MM.1S (cell line): Measurements from ENCODE around the gene MR1.

Experiments
- EZH2phosphoT487 ChIP-seq: fragments of 300-600 bp; sonication (generic); IDR thresholded peaks from 2 replicates; pipeline ENCODE4 v1.6.1; 2018; ENCODE audit warnings: antibody characterized with exemption, low read length
- TF ChIP-seq, protein P1 (sequence below): fragments of 300-600 bp; sonication (generic); IDR thresholded peaks from 2 replicates; pipeline ENCODE4 v1.5.1; 2016; ENCODE audit warnings: antibody characterized with exemption, low read length, mixed read lengths

DNA sequence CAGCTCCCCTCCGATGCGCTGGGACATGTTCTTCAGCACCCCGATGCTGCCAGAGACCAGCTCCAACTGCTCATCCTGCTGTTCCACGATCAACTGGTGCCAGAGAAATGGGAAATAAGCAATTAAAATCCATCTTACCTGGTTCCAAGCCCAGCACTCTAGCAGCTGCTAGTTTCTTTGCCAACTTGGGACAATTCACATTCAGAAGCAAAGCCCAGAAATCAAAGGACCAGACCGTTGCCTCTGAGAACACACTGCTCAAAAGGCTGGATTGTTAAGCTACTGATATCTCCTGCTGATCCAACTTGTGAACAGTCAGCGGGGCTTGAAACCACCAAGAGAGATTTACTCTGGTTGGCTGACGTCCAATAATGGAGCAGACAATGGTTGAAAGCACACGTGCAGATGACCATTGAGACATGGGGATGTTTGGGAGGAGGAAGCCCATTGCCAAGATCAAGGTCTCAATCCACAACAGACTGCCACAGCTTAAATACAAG lies 45.5 kb upstream of the MR1 start:
- TF ChIP-seq, protein P1, sequence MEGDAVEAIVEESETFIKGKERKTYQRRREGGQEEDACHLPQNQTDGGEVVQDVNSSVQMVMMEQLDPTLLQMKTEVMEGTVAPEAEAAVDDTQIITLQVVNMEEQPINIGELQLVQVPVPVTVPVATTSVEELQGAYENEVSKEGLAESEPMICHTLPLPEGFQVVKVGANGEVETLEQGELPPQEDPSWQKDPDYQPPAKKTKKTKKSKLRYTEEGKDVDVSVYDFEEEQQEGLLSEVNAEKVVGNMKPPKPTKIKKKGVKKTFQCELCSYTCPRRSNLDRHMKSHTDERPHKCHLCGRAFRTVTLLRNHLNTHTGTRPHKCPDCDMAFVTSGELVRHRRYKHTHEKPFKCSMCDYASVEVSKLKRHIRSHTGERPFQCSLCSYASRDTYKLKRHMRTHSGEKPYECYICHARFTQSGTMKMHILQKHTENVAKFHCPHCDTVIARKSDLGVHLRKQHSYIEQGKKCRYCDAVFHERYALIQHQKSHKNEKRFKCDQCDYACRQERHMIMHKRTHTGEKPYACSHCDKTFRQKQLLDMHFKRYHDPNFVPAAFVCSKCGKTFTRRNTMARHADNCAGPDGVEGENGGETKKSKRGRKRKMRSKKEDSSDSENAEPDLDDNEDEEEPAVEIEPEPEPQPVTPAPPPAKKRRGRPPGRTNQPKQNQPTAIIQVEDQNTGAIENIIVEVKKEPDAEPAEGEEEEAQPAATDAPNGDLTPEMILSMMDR = no peak
- no peak for TF ChIP-seq EZH2phosphoT487
